Activated B cell treated with CpG ODN at 0.5 μM for 24 hours (primary cell): Measurements from ENCODE around the gene RTF2. TPM values are rescaled to one million over a fixed set of nuclear protein-coding genes. Genes with fewer than 3 reads are reported as not detected.

Source experiments
- ATAC-seq: fragments of 200-7000 bp; cut with Tn5 transposase; one replicate; pipeline ENCODE4 v1.10.0; 2021; ENCODE audit warnings: low read depth, mild to moderate bottlenecking, moderate library complexity
- CTCF ChIA-PET: fragments of 350-600 bp; sonication (Branson Sonifier 250); formaldehyde crosslinking; loops from one replicate; lab custom pipeline; 2021; ENCODE audit warnings: antibody characterized with exemption; lab: Charles Lee
- POLR2A ChIA-PET: fragments of 350-600 bp; sonication (Branson Sonifier 250); formaldehyde crosslinking; loops from one replicate; lab custom pipeline; 2021; ENCODE audit warnings: antibody characterized with exemption; lab: Charles Lee
- DNase-seq: peaks from one replicate; pipeline ENCODE4 v3.0.0; 2022
- H3K27ac Mint-ChIP-seq: one replicate; pipeline ENCODE4 v1.8.0; 2020; ENCODE audit warnings: mixed read lengths
- H3K27me3 Mint-ChIP-seq: one replicate; pipeline ENCODE4 v1.8.0; 2021; ENCODE audit warnings: mixed read lengths
- H3K36me3 Mint-ChIP-seq: one replicate; pipeline ENCODE4 v1.8.0; 2021; ENCODE audit warnings: low read depth, mixed read lengths
- H3K4me1 Mint-ChIP-seq: one replicate; pipeline ENCODE4 v1.8.0; 2021; ENCODE audit warnings: mixed read lengths
- H3K4me3 Mint-ChIP-seq: one replicate; pipeline ENCODE4 v1.8.0; 2020; ENCODE audit warnings: mild to moderate bottlenecking, mixed read lengths
- H3K9me3 Mint-ChIP-seq: one replicate; pipeline ENCODE4 v1.8.0; 2020; ENCODE audit warnings: mixed read lengths
- intact Hi-C: fragments of 100-400 bp; cut with micrococcal nuclease; formaldehyde crosslinking; loops from one replicate; pipeline ENCODE4 v1.15.1; 2024
- total RNA-seq: library from RNA; stranded (reverse); gene quantifications from 2 replicates; pipeline ENCODE4 v1.2.3, GENCODE V29; 2022
- TF ChIP-seq, protein P1 (sequence below): fragments of 200-600 bp; IDR thresholded peaks from one replicate; pipeline ENCODE4 v1.8.0; 2022; ENCODE audit warnings: antibody characterized with exemption, mild to moderate bottlenecking

RTF2 gene
- total RNA-seq, 1 donor from 2014 or later = 81.1 TPM

DNA sequence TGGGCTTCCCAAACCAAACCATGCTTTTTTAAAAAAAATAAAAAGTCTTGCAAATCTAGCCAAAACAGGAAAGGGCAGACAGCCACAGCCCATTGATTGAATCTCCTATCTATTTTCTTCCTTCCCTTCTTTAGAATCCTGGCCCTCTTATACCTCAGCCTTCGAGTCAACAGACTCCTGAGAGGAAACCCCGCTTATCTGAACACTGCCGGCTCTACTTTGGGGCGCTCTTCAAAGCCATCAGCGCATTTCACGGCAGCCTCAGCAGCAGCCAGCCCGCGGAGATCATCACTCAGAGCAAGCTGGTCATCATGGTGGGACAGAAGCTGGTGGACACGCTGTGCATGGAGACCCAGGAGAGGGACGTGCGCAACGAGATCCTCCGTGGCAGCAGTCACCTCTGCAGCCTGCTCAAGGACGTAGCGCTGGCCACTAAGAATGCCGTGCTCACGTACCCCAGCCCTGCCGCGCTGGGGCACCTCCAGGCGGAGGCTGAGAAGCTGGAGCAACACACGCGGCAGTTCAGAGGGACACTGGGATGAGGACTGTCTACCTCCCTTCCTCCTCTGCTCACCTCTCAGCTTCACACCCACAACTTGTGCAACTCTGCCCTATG is 10.1 kb upstream of the RTF2 start:
- H3K36me3 Mint-ChIP-seq = no peaks in the 10 kb centered on the region
- POLR2A ChIA-PET = no interaction called here
- no peak for ATAC-seq
- CTCF ChIA-PET = interaction anchor here (1.4 kb wide), 1 partner anchor 60 kb away, joined by 4 read pairs; no protein-coding TSS in a partner anchor
- H3K27me3 Mint-ChIP-seq = no peaks in the 10 kb centered on the region
- intact Hi-C loops = no loop called here
- no peak overlapping the region for H3K4me3 Mint-ChIP-seq
- H3K4me1 Mint-ChIP-seq = peaks cover 11% of the 10 kb centered on the region
- H3K9me3 Mint-ChIP-seq = no peaks in the 10 kb centered on the region
- H3K27ac Mint-ChIP-seq = no peak overlapping the region
- no peak for DNase-seq
- TF ChIP-seq, protein P1, sequence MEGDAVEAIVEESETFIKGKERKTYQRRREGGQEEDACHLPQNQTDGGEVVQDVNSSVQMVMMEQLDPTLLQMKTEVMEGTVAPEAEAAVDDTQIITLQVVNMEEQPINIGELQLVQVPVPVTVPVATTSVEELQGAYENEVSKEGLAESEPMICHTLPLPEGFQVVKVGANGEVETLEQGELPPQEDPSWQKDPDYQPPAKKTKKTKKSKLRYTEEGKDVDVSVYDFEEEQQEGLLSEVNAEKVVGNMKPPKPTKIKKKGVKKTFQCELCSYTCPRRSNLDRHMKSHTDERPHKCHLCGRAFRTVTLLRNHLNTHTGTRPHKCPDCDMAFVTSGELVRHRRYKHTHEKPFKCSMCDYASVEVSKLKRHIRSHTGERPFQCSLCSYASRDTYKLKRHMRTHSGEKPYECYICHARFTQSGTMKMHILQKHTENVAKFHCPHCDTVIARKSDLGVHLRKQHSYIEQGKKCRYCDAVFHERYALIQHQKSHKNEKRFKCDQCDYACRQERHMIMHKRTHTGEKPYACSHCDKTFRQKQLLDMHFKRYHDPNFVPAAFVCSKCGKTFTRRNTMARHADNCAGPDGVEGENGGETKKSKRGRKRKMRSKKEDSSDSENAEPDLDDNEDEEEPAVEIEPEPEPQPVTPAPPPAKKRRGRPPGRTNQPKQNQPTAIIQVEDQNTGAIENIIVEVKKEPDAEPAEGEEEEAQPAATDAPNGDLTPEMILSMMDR = no peak

DNA sequence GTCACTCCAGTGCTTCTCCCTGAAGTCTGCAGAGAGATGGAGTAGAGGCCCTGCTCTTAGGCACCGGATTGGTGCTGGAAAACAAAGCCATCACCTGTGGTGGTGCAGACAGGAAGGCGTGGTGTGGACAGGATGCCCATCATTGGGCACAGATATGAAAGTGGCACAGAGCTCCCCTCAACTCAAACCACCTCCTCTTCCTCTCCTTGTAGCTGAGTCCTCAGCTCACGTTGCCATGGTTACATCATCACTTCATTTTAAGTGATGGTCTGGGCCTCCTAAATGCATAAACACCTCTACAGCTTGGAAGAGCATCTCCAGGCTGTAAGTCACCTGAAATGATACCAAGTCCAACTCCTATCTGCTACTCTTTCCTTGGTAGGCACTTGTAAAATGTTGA is 8.0 kb upstream of the RTF2 start:
- Mint-ChIP-seq H3K4me3 (no peak overlapping the region), H3K4me1 (peaks cover 9% of the 10 kb centered on the region)

DNA sequence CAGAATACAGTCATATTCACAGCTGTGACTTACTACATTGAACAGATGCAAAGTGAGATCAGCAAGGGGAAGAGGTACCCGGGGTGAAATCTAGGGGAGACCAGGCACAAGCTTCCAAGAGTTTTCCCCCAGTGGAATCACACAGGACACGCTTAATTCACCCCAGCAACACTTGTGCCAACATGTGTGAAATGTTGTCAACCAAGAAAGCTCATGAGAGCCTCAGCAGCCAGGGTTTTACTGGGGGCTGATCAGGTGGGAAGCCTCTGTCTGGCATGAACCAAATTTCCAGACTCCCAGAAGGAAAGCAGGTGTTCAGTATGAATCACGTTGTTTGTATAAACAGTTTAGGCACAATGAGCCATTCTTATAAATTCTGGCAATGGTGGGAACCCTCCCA is 6.9 kb upstream of the RTF2 start:
- peaks cover 20% of the 10 kb centered on the region for H3K4me1 Mint-ChIP-seq
- intact Hi-C loops = loop anchor here (10.0 kb wide), 1 partner anchor 1993 kb away; no protein-coding TSS in a partner anchor
- H3K4me3 Mint-ChIP-seq = no peak overlapping the region
- POLR2A ChIA-PET = no interaction called here
- no peaks in the 10 kb centered on the region for H3K9me3 Mint-ChIP-seq
- H3K36me3 Mint-ChIP-seq = no peaks in the 10 kb centered on the region
- CTCF ChIA-PET = no interaction called here
- ATAC-seq (no peak), DNase-seq (no peak)
- H3K27me3 Mint-ChIP-seq = no peaks in the 10 kb centered on the region
- TF ChIP-seq, protein P1 = no peak
- H3K27ac Mint-ChIP-seq = no peak overlapping the region

More for the DNA sequence above, 8.0 kb upstream of the RTF2 start:
- ChIA-PET CTCF (no interaction called here), POLR2A (no interaction called here)
- ATAC-seq = no peak
- Mint-ChIP-seq H3K27ac (no peak overlapping the region), H3K9me3 (no peaks in the 10 kb centered on the region), H3K27me3 (no peaks in the 10 kb centered on the region), H3K36me3 (no peaks in the 10 kb centered on the region)
- intact Hi-C loops = loop anchor here (10.0 kb wide), 1 partner anchor 1994 kb away; no protein-coding TSS in a partner anchor
- TF ChIP-seq, protein P1 = no peak
- no peak for DNase-seq

DNA sequence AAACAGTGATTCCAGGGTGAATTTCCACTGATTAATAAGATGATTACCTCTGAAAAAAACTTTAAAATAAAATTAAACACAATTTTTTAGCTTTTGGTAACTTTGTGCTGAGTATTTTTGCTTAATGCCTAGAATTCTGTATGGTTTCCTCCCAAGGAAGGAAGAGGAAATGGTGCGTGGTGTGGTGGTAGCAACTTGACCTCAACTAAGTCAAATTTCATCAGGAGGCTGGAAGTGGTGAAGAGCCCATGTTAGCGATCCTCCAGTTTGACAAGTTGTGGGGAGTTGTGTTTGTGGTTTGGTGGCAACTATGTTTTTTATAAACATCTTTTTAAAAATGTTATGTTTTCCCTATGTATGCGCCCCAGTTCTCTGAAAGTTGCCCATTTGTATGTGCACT is 5.0 kb upstream of the RTF2 start:
- Mint-ChIP-seq H3K36me3 (peaks cover under 1% of the 10 kb centered on the region), H3K27me3 (no peaks in the 10 kb centered on the region), H3K4me1 (peaks cover 31% of the 10 kb centered on the region), H3K27ac (no peak overlapping the region), H3K9me3 (no peaks in the 10 kb centered on the region), H3K4me3 (no peak overlapping the region)
- TF ChIP-seq, protein P1 = no peak
- ATAC-seq (no peak), DNase-seq (no peak)
- CTCF ChIA-PET = no interaction called here
- intact Hi-C loops = loop anchor here (10.0 kb wide), 1 partner anchor 1991 kb away; no protein-coding TSS in a partner anchor
- POLR2A ChIA-PET = interaction anchor here (0.6 kb wide), 1 partner anchor 17 kb away, joined by 3 read pairs; no protein-coding TSS in a partner anchor

DNA sequence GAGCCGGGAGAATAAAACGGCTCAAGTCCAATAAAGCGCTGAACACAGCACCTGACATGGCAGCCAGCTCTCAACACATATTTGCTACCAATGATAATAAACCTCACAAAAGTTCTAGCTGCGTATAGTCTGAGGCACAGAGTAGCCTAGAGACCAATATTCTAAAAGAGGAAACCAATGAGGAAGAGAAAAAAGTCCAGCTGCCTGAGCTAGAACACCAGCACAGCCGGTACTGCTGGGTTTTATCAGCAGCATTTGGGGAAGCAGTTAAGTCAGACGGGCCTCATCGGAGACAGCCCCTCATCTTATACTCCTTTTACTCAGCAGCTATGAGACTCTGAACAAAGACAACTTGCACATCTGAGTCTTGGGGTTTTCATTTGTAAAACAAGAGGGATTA is 2.4 kb upstream of the RTF2 start:
- peaks cover 13% of the 10 kb centered on the region for H3K36me3 Mint-ChIP-seq
- H3K27ac Mint-ChIP-seq = peak overlapping the region; percentile 88
- peaks cover 46% of the 10 kb centered on the region for H3K4me1 Mint-ChIP-seq
- TF ChIP-seq, protein P1 = no peak
- DNase-seq (no peak), ATAC-seq (peak; percentile 53)
- H3K27me3 Mint-ChIP-seq = no peaks in the 10 kb centered on the region
- intact Hi-C loops = loop anchor here (5.0 to 10.0 kb wide), 3 partner anchors 926 to 1989 kb away; partner anchors contain the start of gene RBM38
- ChIA-PET CTCF (interaction anchor here (0.7 kb wide), 1 partner anchor 74 kb away, joined by 3 read pairs; the partner anchor contains the start of genes AURKA and CSTF1), POLR2A (interaction anchor here (0.9 to 1.5 kb wide), 3 partner anchors 13 to 74 kb away, joined by 3 to 7 read pairs (median 4); partner anchors contain the start of genes AURKA, CASS4 and CSTF1)
- H3K4me3 Mint-ChIP-seq = peak overlapping the region; percentile 53
- no peaks in the 10 kb centered on the region for H3K9me3 Mint-ChIP-seq
